NCI-H510A treated with DMSO at 0.1 percent for 48 hours (cell line): ENCODE measurements around the gene SLC6A11.

Source experiments
- DNase-seq: peaks from one replicate; lab custom pipeline; 2025; lab: John Stamatoyannopoulos, UW

Gene SLC6A11

DNA sequence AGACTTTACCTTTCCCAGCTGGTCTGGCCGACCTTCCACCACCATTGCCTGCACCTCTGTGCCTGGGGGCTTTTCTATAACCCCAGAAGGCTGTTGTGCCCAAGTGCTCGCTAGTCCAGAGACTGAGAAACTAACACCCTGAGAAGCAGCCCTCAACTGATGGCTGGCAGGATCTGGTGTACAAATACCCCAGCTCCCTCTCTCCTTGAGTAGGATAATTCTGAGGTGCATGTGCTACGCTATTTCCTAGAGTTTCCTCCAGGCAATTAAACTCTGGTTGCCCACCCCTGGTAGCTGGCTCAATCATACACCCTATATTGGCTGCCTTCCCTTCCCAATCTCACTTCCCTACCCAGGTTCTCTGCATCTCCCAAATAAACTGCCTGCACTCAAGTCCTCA lies 165.0 kb downstream of the SLC6A11 start:
- no peak for DNase-seq

DNA sequence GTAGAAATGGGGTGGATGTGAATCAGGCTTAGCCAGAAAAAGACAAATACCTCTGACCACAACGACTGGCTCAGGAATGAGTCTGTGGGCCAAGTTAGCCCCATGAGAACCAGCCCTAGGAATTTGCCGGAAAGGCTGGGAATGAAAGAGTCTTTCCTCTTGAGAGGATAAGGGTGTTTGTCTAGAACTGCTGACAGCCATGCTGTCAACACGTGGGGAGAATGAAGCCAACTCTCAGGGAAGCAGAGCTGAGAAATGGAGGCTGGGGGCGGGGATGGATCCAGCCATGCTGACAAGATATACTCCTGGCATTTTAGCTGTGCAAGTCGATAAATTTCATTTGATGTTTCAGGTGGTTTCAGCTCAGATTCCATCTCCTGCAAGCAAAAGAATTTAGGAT lies 165.9 kb downstream of the SLC6A11 start:
- DNase-seq: no peak

DNA sequence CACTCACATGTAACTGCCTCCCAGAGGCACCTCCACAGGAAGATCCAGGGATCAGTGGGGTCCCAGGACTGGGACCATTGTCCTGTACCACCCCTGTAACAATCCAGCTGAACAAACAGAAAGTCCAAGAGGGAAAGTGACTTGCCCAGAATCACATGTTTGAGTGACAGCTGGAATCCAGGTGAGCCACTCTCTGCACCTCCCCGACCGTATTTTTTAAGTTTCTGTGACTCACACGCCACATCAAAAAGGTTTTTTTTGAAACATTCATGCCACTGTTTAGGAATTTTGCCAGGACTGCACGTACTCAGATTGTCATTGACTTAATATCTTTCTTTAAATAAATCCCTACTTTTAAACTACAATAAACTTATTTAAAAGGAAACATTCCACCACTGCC lies 166.8 kb downstream of the SLC6A11 start:
- DNase-seq: no peak

DNA sequence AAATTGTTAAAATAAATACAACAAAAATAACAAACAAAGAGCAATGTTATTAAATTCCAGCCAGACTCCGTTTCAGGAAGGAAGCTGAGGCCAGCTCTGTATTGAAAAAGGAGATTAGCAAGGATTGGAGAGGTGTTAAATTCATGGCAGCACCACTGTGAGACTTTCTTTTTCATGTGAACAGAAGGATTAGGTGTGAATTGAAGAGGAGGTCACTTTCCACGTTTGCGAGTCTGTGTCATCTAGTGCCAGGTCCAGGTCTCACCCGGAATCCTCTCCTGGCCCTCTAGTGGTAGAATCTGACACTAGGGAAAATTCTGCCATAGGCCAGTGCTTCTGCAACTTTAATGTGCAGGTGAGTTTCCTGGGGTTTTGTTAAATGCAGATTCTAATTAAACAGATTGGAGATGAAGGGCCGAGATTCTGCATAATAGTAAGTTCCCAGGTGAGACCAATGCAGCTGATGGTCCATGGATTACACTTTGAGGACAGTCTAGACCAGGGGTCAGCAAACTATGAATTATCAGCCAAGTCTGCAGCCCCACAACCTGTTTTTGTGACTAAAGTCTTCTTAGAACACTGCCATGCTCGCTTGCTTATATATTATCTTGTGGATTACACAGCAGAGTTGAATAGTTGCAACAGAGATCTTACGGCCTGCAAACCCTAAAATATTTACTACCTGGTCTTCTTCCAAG lies 167.3 kb downstream of the SLC6A11 start:
- no peak for DNase-seq

DNA sequence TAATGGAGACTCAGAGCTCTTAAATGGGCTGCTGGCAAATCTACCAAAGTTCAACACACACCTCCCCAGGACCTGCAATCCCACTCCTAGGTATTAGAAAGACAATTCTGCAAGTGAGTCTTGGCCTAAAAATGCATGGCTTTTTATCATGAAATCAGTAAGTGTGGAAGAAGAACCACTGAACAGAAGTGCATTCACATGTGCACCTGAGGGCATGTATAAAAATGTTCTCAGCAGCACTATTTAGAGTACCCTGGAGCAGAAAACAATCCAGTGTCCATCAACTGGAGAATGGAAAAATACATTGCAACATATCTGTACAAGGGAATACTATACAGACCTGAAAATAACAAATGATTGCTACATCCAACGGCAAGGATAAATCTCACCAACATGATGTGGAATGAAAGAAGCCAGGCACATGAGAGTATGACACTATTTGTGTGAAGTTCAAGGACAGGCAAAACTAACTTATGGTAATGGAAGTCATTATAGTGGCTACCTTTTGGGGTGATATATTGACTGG lies 168.4 kb downstream of the SLC6A11 start:
- DNase-seq: no peak

DNA sequence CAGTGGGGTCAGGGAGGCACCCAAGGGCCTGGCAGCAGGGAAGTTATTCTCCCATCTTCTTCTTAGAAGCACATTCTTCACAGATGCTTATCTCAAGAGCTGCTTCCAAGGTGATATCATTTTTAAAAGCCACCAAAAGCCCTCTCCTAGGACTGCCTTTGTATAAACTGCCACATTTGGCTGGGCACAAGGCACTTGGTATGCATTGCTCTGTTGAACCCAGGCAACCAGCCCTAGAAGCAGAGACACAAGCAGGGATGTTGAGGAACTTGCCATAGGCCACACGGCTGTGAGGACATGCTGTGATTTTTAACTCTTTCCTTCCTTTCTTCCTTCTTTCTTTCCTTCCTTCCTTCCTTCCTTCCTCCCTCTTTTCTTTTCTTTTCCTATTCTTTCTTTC lies 169.2 kb downstream of the SLC6A11 start:
- DNase-seq: no peak

DNA sequence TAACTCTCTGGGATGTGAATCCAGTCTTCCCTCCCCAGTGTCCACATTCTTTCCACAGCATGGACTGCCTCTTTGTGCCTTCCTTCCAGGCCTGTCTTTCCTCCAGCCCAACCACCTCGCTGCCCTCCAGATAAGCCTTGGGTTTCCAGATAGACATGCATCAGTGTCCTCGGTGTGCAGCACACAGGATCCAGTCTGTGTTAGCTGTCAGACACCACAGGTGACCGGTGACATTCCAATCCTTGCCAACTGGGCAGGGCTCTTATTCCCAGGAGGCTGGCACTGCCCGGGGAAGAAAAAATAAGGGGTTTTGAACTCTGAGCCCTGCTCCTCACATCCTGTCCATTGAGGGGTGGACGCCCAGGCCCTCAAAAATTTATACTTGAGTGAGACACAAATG lies 170.6 kb downstream of the SLC6A11 start:
- DNase-seq: no peak

DNA sequence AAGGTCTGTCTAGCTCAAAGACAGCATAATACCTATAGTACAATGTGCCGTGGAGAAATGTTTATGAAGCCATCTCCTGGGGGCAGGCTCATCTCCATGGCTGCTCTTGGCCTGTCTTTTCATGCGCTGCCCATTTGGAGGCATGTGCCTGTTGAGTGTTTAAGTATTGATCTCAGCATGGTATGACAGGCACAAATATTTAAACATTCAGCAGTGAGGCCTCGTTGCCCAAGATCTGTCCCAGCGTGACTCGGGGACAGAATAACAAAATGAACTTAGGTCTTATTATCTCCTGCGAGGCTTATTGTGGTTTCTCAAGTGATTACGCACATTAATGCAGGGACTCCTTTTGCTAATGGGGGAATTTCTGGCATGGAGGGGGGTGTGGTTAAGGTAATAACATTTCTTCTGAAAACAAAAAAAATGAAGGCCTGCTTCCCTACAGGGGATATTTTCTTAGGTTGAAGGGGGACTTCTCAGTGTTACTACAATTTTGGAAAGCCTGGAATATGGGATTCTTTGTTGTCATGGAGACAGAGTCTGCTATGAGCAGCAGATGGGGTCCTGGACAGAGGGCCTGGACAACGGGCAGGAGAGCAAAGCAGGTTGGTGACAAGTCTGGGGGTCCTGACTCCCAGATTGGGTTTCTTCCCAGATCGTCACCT lies 172.1 kb downstream of the SLC6A11 start:
- no peak for DNase-seq

DNA sequence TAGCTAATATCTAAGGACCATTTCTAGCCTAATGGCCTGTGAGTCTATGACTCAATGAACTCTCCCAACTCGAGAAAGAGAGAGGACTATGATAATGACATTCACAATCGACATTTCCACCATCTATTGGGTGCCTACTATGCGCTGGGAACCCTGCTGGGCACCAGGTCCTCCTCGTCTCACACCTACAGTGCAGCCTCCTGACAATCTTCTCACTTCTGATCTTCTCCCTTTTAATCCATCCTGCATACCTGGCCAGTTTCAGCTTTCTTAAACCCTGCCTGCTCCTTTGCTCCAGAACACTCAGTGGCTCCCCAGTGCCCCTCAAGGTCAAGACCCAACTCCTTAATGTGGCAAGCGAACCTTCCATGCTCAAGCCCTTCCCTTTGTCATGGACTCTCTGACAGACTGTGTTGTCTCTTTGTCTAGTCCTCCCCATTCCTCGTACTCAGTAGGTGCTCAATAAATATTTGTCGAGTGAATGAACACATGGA lies 173.0 kb downstream of the SLC6A11 start:
- DNase-seq: no peak
